Measurements from ENCODE around the gene PTPRC.

PTPRC gene

GRCh38 chr1:198678901-198679329, 40.1 kb downstream of the PTPRC start:
- H3K36me3 ChIP-seq (ENCODE audit: control insufficient read depth in 1 of 2, insufficient read depth in 2 of 2, low read length in 2 of 2) = no peaks in the 10 kb centered on the region
- DNase-seq = no peak

GRCh38 chr1:198679535-198680173, 40.8 kb downstream of the PTPRC start:
- no peaks in the 10 kb centered on the region for H3K36me3 ChIP-seq (ENCODE audit: control insufficient read depth in 1 of 2, insufficient read depth in 2 of 2, low read length in 2 of 2)
- no peak overlapping the region for H4K8ac ChIP-seq (ENCODE audit: low read depth, low read length)
- H2BK12ac ChIP-seq (ENCODE audit: low read length) = no peak overlapping the region
- H2AFZ ChIP-seq (ENCODE audit: insufficient read depth, low read length, poor library complexity) = no peak overlapping the region
- no peak overlapping the region for H2BK120ac ChIP-seq (ENCODE audit: insufficient read depth, low read length, poor library complexity)
- no peak overlapping the region for H3K14ac ChIP-seq (ENCODE audit: low read length)
- no peaks in the 10 kb centered on the region for H3K79me1 ChIP-seq (ENCODE audit: low read length)
- H3K4ac ChIP-seq (ENCODE audit: low read depth, low read length) = no peak overlapping the region
- no peak overlapping the region for H2AK5ac ChIP-seq (ENCODE audit: low read length)
- no peak overlapping the region for H4K91ac ChIP-seq (ENCODE audit: low read depth, low read length)
- no CpG with 5 or more reads among the region's 31 CpGs for WGBS (ENCODE audit: extremely low coverage, insufficient coverage, insufficient read length)
- H3K9me3 ChIP-seq (ENCODE audit: insufficient read depth, low read depth, low read length) = peaks cover 3% of the 10 kb centered on the region
- H3K4me3 ChIP-seq (ENCODE audit: low read depth, low read length) = no peak overlapping the region
- no peaks in the 10 kb centered on the region for H3K79me2 ChIP-seq (ENCODE audit: control insufficient read depth, insufficient read depth, low read length, poor library complexity)
- no peak overlapping the region for H4K12ac ChIP-seq (ENCODE audit: low read depth, low read length)
- H3K23ac ChIP-seq (ENCODE audit: low read length) = no peak overlapping the region
- no peaks in the 10 kb centered on the region for H3K27me3 ChIP-seq (ENCODE audit: insufficient read depth, low read length)
- H3K18ac ChIP-seq (ENCODE audit: low read length) = no peak overlapping the region
- no peak for DNase-seq
- H3K4me2 ChIP-seq (ENCODE audit: low read length) = no peak overlapping the region
- H3K27ac ChIP-seq (ENCODE audit: low read depth, low read length) = no peak overlapping the region
- H3K4me1 ChIP-seq (ENCODE audit: control insufficient read depth in 1 of 2, insufficient read depth in 2 of 2, low read length in 2 of 2) = peaks cover 0 to 2% of the 10 kb centered on the region in 2 experiments
- H3K9ac ChIP-seq (ENCODE audit: low read length) = no peak overlapping the region
- no peak overlapping the region for H2BK5ac ChIP-seq (ENCODE audit: low read depth, low read length, poor library complexity)

More at GRCh38 chr1:198678901-198679329, 40.1 kb downstream of the PTPRC start:
- no peak overlapping the region for H2BK5ac ChIP-seq (ENCODE audit: low read depth, low read length, poor library complexity)
- H3K4ac ChIP-seq (ENCODE audit: low read depth, low read length) = no peak overlapping the region
- no peak overlapping the region for H3K14ac ChIP-seq (ENCODE audit: low read length)
- H3K4me3 ChIP-seq (ENCODE audit: low read depth, low read length) = no peak overlapping the region
- no peak overlapping the region for H4K8ac ChIP-seq (ENCODE audit: low read depth, low read length)
- peaks cover 0 to 2% of the 10 kb centered on the region in 2 experiments for H3K4me1 ChIP-seq (ENCODE audit: control insufficient read depth in 1 of 2, insufficient read depth in 2 of 2, low read length in 2 of 2)
- H3K79me1 ChIP-seq (ENCODE audit: low read length) = no peaks in the 10 kb centered on the region
- H2AK5ac ChIP-seq (ENCODE audit: low read length) = no peak overlapping the region
- H3K9ac ChIP-seq (ENCODE audit: low read length) = no peak overlapping the region
- peaks cover 3% of the 10 kb centered on the region for H3K9me3 ChIP-seq (ENCODE audit: insufficient read depth, low read depth, low read length)
- no peak overlapping the region for H2BK12ac ChIP-seq (ENCODE audit: low read length)
- H3K27ac ChIP-seq (ENCODE audit: low read depth, low read length) = no peak overlapping the region
- WGBS (ENCODE audit: extremely low coverage, insufficient coverage, insufficient read length) = no CpG with 5 or more reads among the region's 12 CpGs
- H3K23ac ChIP-seq (ENCODE audit: low read length) = no peak overlapping the region
- H3K18ac ChIP-seq (ENCODE audit: low read length) = no peak overlapping the region
- H2BK120ac ChIP-seq (ENCODE audit: insufficient read depth, low read length, poor library complexity) = no peak overlapping the region
- no peaks in the 10 kb centered on the region for H3K79me2 ChIP-seq (ENCODE audit: control insufficient read depth, insufficient read depth, low read length, poor library complexity)
- no peak overlapping the region for H3K4me2 ChIP-seq (ENCODE audit: low read length)
- H3K27me3 ChIP-seq (ENCODE audit: insufficient read depth, low read length) = no peaks in the 10 kb centered on the region
- no peak overlapping the region for H4K12ac ChIP-seq (ENCODE audit: low read depth, low read length)
- H2AFZ ChIP-seq (ENCODE audit: insufficient read depth, low read length, poor library complexity) = no peak overlapping the region
- H4K91ac ChIP-seq (ENCODE audit: low read depth, low read length) = no peak overlapping the region

GRCh38 chr1:198680174-198680875, 41.5 kb downstream of the PTPRC start:
- WGBS (ENCODE audit: extremely low coverage, insufficient coverage, insufficient read length) = no CpG with 5 or more reads among the region's 15 CpGs
- Histone ChIP-seq H3K23ac (ENCODE audit: low read length) (no peak overlapping the region), H2BK120ac (ENCODE audit: insufficient read depth, low read length, poor library complexity) (no peak overlapping the region), H3K4me3 (ENCODE audit: low read depth, low read length) (no peak overlapping the region), H4K12ac (ENCODE audit: low read depth, low read length) (no peak overlapping the region), H3K18ac (ENCODE audit: low read length) (no peak overlapping the region), H2BK12ac (ENCODE audit: low read length) (no peak overlapping the region), H4K8ac (ENCODE audit: low read depth, low read length) (no peak overlapping the region), H4K91ac (ENCODE audit: low read depth, low read length) (no peak overlapping the region), H3K4me2 (ENCODE audit: low read length) (no peak overlapping the region), H3K4me1 (ENCODE audit: control insufficient read depth in 1 of 2, insufficient read depth in 2 of 2, low read length in 2 of 2) (peaks cover 0 to 2% of the 10 kb centered on the region in 2 experiments), H3K14ac (ENCODE audit: low read length) (no peak overlapping the region), H3K79me1 (ENCODE audit: low read length) (no peaks in the 10 kb centered on the region), H3K27me3 (ENCODE audit: insufficient read depth, low read length) (no peaks in the 10 kb centered on the region), H3K79me2 (ENCODE audit: control insufficient read depth, insufficient read depth, low read length, poor library complexity) (no peaks in the 10 kb centered on the region), H2AK5ac (ENCODE audit: low read length) (no peak overlapping the region), H3K27ac (ENCODE audit: low read depth, low read length) (no peak overlapping the region), H2BK5ac (ENCODE audit: low read depth, low read length, poor library complexity) (no peak overlapping the region), H3K4ac (ENCODE audit: low read depth, low read length) (no peak overlapping the region), H3K36me3 (ENCODE audit: control insufficient read depth in 1 of 2, insufficient read depth in 2 of 2, low read length in 2 of 2) (no peaks in the 10 kb centered on the region), H3K9me3 (ENCODE audit: insufficient read depth, low read depth, low read length) (peaks cover 3% of the 10 kb centered on the region), H3K9ac (ENCODE audit: low read length) (no peak overlapping the region), H2AFZ (ENCODE audit: insufficient read depth, low read length, poor library complexity) (no peak overlapping the region)
- no peak for DNase-seq

- Histone ChIP-seq H3K4me1 (ENCODE audit: control insufficient read depth in 1 of 2, insufficient read depth in 2 of 2, low read length in 2 of 2) (peaks cover 0 to 2% of the 10 kb centered on the region in 2 experiments), H4K91ac (ENCODE audit: low read depth, low read length) (no peak overlapping the region), H3K4me3 (ENCODE audit: low read depth, low read length) (no peak overlapping the region), H3K14ac (ENCODE audit: low read length) (no peak overlapping the region), H3K18ac (ENCODE audit: low read length) (no peak overlapping the region), H4K12ac (ENCODE audit: low read depth, low read length) (no peak overlapping the region), H2AFZ (ENCODE audit: insufficient read depth, low read length, poor library complexity) (no peak overlapping the region), H3K79me1 (ENCODE audit: low read length) (no peaks in the 10 kb centered on the region), H3K4ac (ENCODE audit: low read depth, low read length) (no peak overlapping the region), H3K79me2 (ENCODE audit: control insufficient read depth, insufficient read depth, low read length, poor library complexity) (no peaks in the 10 kb centered on the region), H2BK120ac (ENCODE audit: insufficient read depth, low read length, poor library complexity) (no peak overlapping the region), H3K9me3 (ENCODE audit: insufficient read depth, low read depth, low read length) (peaks cover 3% of the 10 kb centered on the region), H2BK12ac (ENCODE audit: low read length) (no peak overlapping the region), H3K27ac (ENCODE audit: low read depth, low read length) (no peak overlapping the region), H2BK5ac (ENCODE audit: low read depth, low read length, poor library complexity) (no peak overlapping the region), H3K23ac (ENCODE audit: low read length) (no peak overlapping the region), H3K4me2 (ENCODE audit: low read length) (no peak overlapping the region), H3K27me3 (ENCODE audit: insufficient read depth, low read length) (no peaks in the 10 kb centered on the region), H3K9ac (ENCODE audit: low read length) (no peak overlapping the region), H4K8ac (ENCODE audit: low read depth, low read length) (no peak overlapping the region), H3K36me3 (ENCODE audit: control insufficient read depth in 1 of 2, insufficient read depth in 2 of 2, low read length in 2 of 2) (no peaks in the 10 kb centered on the region), H2AK5ac (ENCODE audit: low read length) (no peak overlapping the region)
- no peak for DNase-seq
- whole genome bisulfite sequencing (ENCODE audit: extremely low coverage, insufficient coverage, insufficient read length) = no CpG with 5 or more reads among the region's 1 CpG
These were observed 42.4 kb downstream of the PTPRC start for GRCh38 chr1:198681252-198681651.
